ENCODE measurements around the gene ATG4B.
"Not testable (repeated sequence)": the region's sequence is repeated elsewhere in the genome, so short reads cannot be mapped to it uniquely, and the experiment has no call there.

The ATG4B gene

GRCh38 chr2:241637018-241637794, at the start of gene ATG4B, which contains the start of gene THAP4:
Gene ATG4B (plus strand): TSS chr2:241637693. CDS start chr2:241637715, 22 bp downstream.
Gene THAP4 (minus strand): TSS chr2:241637158. CDS start chr2:241637017, 141 bp downstream.
- peak; percentile 61 for DNase-seq (ENCODE audit: low read depth)

GRCh38 chr2:241589863-241590262, 47.6 kb upstream of the ATG4B start:
- not testable (repeated sequence) for DNase-seq (ENCODE audit: low read depth)

GRCh38 chr2:241590496-241591455, 46.7 kb upstream of the ATG4B start:
- DNase-seq (ENCODE audit: low read depth) = not testable (repeated sequence)

GRCh38 chr2:241592126-241592845, 45.2 kb upstream of the ATG4B start:
- no peak for DNase-seq (ENCODE audit: low read depth)

- no peak for DNase-seq (ENCODE audit: low read depth)
Measured at GRCh38 chr2:241593271-241593670, 44.2 kb upstream of the ATG4B start.

- DNase-seq (ENCODE audit: low read depth) = no peak
Measured at GRCh38 chr2:241595600-241596140, 41.8 kb upstream of the ATG4B start.

- no peak for DNase-seq (ENCODE audit: low read depth)
Measured at GRCh38 chr2:241597561-241597960, 39.9 kb upstream of the ATG4B start.

GRCh38 chr2:241598061-241598460, 39.4 kb upstream of the ATG4B start:
- DNase-seq (ENCODE audit: low read depth) = no peak

- DNase-seq (ENCODE audit: low read depth) = no peak
Measured at GRCh38 chr2:241598487-241598886, 39.0 kb upstream of the ATG4B start.

GRCh38 chr2:241599615-241600014, 37.9 kb upstream of the ATG4B start:
- no peak for DNase-seq (ENCODE audit: low read depth)

- DNase-seq (ENCODE audit: low read depth) = no peak
Measured at GRCh38 chr2:241601841-241602240, 35.7 kb upstream of the ATG4B start.

GRCh38 chr2:241602720-241603119, 34.8 kb upstream of the ATG4B start:
- no peak for DNase-seq (ENCODE audit: low read depth)

- DNase-seq (ENCODE audit: low read depth) = no peak
Measured at GRCh38 chr2:241603686-241604085, 33.8 kb upstream of the ATG4B start.

GRCh38 chr2:241606186-241606585, 31.3 kb upstream of the ATG4B start:
- DNase-seq (ENCODE audit: low read depth) = no peak

GRCh38 chr2:241607162-241607885, 30.2 kb upstream of the ATG4B start:
- no peak for DNase-seq (ENCODE audit: low read depth)

- DNase-seq (ENCODE audit: low read depth) = no peak
Measured at GRCh38 chr2:241608881-241609280, 28.6 kb upstream of the ATG4B start.

- peak; percentile 86 for DNase-seq (ENCODE audit: low read depth)
Measured at GRCh38 chr2:241609859-241610793, 27.4 kb upstream of the ATG4B start.

- no peak for DNase-seq (ENCODE audit: low read depth)
Measured at GRCh38 chr2:241611062-241611461, 26.4 kb upstream of the ATG4B start.

- DNase-seq (ENCODE audit: low read depth) = no peak
Measured at GRCh38 chr2:241612156-241613016, 25.1 kb upstream of the ATG4B start.

Measured in stimulated activated CD4-positive, alpha-beta T cell treated with anti-CD3 and anti-CD28 coated beads, Interleukin-2, amount 100 ng/mL, for 4 hours (primary cell).